Heart left ventricle (tissue), 16 donors: ENCODE results near the gene SNRPA. TPM values are rescaled to one million over a fixed set of nuclear protein-coding genes. Genes with fewer than 3 reads are reported as not detected.

Experiments
- ATAC-seq, 4 donors: fragments of 200-7000 bp; cut with Tn5 transposase; one replicate each; pipeline ENCODE4 v1.9.1; 2020 to 2022; ENCODE audit warnings: moderate library complexity in 4 of 4, mild to moderate bottlenecking in 3 of 4, moderate number of reproducible peaks in 1 of 4
- DNase-seq, 5 donors: peaks; one replicate each; pipeline ENCODE4 v3.0.0-alpha.2; 2020
- H3K27ac ChIP-seq, 12 donors: fragments of 200-600 bp; sonication (generic) in 4 of 12; one replicate each; pipeline versions ENCODE4 v1.5.0 to v1.8.0; 2016 to 2022; ENCODE audit warnings: mild to moderate bottlenecking in 2 of 12
- H3K27me3 ChIP-seq, 9 donors: fragments of 200-600 bp; sonication (generic) in 2 of 9; one replicate each; pipeline versions ENCODE4 v1.5.1 to v1.8.0; 2016 to 2022; ENCODE audit warnings: mild to moderate bottlenecking in 3 of 9
- H3K36me3 ChIP-seq, 9 donors: fragments of 200-600 bp; sonication (generic) in 2 of 9; one replicate each; pipeline versions ENCODE4 v1.5.0 to v1.8.0; 2018 to 2022; ENCODE audit warnings: mild to moderate bottlenecking in 2 of 9
- H3K4me1 ChIP-seq, 12 donors: fragments of 200-600 bp; sonication (generic) in 4 of 12; one replicate each; pipeline versions ENCODE4 v1.5.0 to v1.8.0; 2016 to 2022; ENCODE audit warnings: mild to moderate bottlenecking in 3 of 12
- H3K4me3 ChIP-seq, 12 donors: fragments of 200-600 bp; sonication (generic) in 4 of 12; one replicate each; pipeline versions ENCODE4 v1.5.0 to v1.8.0; 2017 to 2022; ENCODE audit warnings: mild to moderate bottlenecking in 9 of 12, moderate library complexity in 4 of 12
- H3K9me3 ChIP-seq, 12 donors: fragments of 200-600 bp; sonication (generic) in 4 of 12; one replicate each; pipeline versions ENCODE4 v1.5.0 to v1.8.0; 2016 to 2022; ENCODE audit warnings: mild to moderate bottlenecking in 1 of 12
- CTCF ChIP-seq, 12 donors: fragments of 200-600 bp; sonication (generic) in 4 of 12; IDR thresholded peaks; one replicate each; pipeline versions ENCODE4 v1.5.0 to v1.8.0; 2018 to 2022; ENCODE audit warnings: antibody characterized with exemption in 12 of 12, mild to moderate bottlenecking in 5 of 12
- POLR2A ChIP-seq, 2 donors: fragments of 450-650 bp; IDR thresholded peaks; one replicate each; pipeline ENCODE4 v1.6.1; 2017; ENCODE audit warnings: antibody characterized with exemption in 2 of 2, mild to moderate bottlenecking in 2 of 2, moderate library complexity in 2 of 2
- WGBS, 4 donors: extraction: QIAGEN DNeasy Blood & Tissue Kit in 2 of 4; methylation state at CpG; one replicate each; pipeline versions ENCODE4 v1.1.5 to v1.1.7; 2013 to 2018; 5-methylcytosine and 5-hydroxymethylcytosine counted together
- intact Hi-C, 10 donors: fragments of 100-400 bp; cut with DNase I; formaldehyde crosslinking; loops; one replicate each; pipeline versions ENCODE4 v1.11.1 to v1.14.2; 2022
- polyA plus RNA-seq, 2 donors: library from polyadenylated mRNA; stranded (reverse); fragments of 200-250 nt; gene quantifications; one replicate each; pipeline ENCODE4 v1.2.3, GENCODE V29; 2013
- total RNA-seq, 9 donors: library from RNA; depleted of rRNA in 2 of 9; stranded (reverse); fragments of >200 nt in 2 of 9; fragmentation: NEBNext Ultra II Directional in 3 of 9; extraction: Animal tissue kit (Norgen Biotek cat#: 25700) in 3 of 9; gene quantifications; one replicate each; pipeline versions ENCODE4 v1.1.0 to v1.2.4, GENCODE V29; 2016 to 2023
- donor health status: ischemic (EF 13 %, LVEDD 7.1; RV severe dilation, severe dysfunction).
- donor health status: healthy with polysubstance abuse.
- donor health status: DM: no; HTN: yes; CAD: no.
- donor health status: DM: no; HTN: no; CAD: no.
- donor health status: ischemic (EF 25% LVEDD 6.9; RV normal size, moderate dysfunction).
- donor health status: ischemic (EF 25% LVEDD 5.7; RV mildly dilated, moderate dysfunction).
- donor health status: healthy.
- donor health status: DM: yes; HTN: yes; CAD: no.
- donor health status: ischemic (EF 35%, LVEDD 5.7; RV mildly dilated, moderate dysfunction).
- donor health status: nonischemic (EF 11% LVEDD 7.7; RV severe dilation, severe dysfunction).
- donor health status: DM: yes; HTN: yes; CAD: no.
- donor health status: PGD.
- donor health status: ischemic (EF 29% LVEDD 5.4; RV normal size, mild dysfunction).
- donor health status: nonischemic (EF 23%, LVEDD 6.1; RV moderate dilation, normal function).

Gene SNRPA
- total and polyA plus RNA-seq, 11 donors: 22.5 to 50.2 (median 31.6) TPM

DNA sequence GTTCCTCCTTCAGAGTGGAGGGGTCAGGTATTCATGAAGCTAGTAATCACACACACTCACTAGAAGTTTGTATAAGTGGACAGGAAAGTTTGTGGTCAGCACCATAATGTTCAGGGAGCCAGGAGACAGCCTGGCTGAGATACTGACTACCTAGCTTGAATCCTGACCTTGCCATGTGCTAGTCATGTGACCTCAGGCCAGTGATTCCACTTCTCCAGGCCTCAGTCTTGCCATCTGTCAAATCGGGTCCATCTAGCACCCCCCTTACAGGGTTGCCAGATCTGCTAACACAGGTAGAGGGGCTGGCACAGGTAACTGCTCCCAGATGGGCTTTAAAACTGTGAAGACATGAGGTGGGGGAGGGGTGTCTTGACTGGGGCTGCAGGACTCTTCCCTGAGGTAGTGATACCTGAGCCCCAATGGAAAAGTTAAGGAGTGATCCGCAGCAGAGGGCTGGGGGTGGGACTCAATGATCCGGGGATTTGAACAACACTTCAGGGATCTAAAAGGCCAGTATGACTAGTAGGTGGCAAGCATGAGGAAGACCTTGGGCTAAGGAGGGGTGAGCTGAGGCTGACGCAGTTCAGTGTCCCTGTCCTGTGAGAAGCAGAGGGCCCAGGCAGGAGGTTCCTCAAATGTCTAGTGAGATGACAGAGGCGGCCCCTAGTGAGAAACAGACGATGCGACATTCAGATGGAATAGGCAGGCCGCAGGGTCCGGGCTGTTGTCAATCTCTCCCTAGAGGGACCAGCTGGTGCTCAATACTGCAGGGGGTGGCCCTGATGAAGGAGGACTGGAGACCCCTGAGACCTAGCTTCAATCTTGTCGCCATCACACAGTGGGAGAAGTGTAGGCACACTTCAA, 9.2 kb upstream of the SNRPA start:
- no peaks in the 10 kb centered on the region for H3K9me3 ChIP-seq
- DNase-seq: no peak
- H3K27ac ChIP-seq: peak overlapping the region in 9 of 12 donors; percentile 11 to 74 (median 62)
- peaks cover 0 to 41% (median 32%) of the 10 kb centered on the region in 9 donors for H3K36me3 ChIP-seq
- WGBS, 4 donors: 77 to 86% (median 82%) methylated on average over 10 of the region's 10 CpGs
- peaks cover 0 to 31% (median 13%) of the 10 kb centered on the region in 12 donors for H3K4me1 ChIP-seq
- no peak overlapping the region for H3K4me3 ChIP-seq
- H3K27me3 ChIP-seq: no peaks in the 10 kb centered on the region
- TF ChIP-seq POLR2A (IDR thresholded peaks at IDR 0.05) (no peak), CTCF (IDR thresholded peaks at IDR 0.05) (no peak)
- intact Hi-C loops: no loop called here
- no peak for ATAC-seq

- Histone ChIP-seq H3K9me3 (no peaks in the 10 kb centered on the region), H3K27me3 (no peaks in the 10 kb centered on the region), H3K4me3 (no peak overlapping the region), H3K36me3 (peaks cover 0 to 34% (median 25%) of the 10 kb centered on the region in 9 donors), H3K27ac (no peak overlapping the region), H3K4me1 (peaks cover 0 to 33% (median 13%) of the 10 kb centered on the region in 12 donors)
- peak in 1 of 4 donors; percentile 8 for ATAC-seq
- TF ChIP-seq POLR2A (IDR thresholded peaks at IDR 0.05) (no peak), CTCF (IDR thresholded peaks at IDR 0.05) (no peak)
- DNase-seq: no peak
- 85 to 100% (median 88%) methylated on average over 2 to 17 of the region's 17 CpGs for WGBS, 4 donors
- intact Hi-C loops: no loop called here
Measured at GRCh38 chr19:40742477-40742876, 8.5 kb upstream of the SNRPA start.

GRCh38 chr19:40742886-40743285, 8.1 kb upstream of the SNRPA start:
- DNase-seq: no peak
- Histone ChIP-seq H3K27ac (no peak overlapping the region), H3K4me3 (no peak overlapping the region), H3K4me1 (peaks cover 0 to 37% (median 13%) of the 10 kb centered on the region in 12 donors), H3K9me3 (no peaks in the 10 kb centered on the region), H3K27me3 (no peaks in the 10 kb centered on the region), H3K36me3 (peaks cover 0 to 30% (median 21%) of the 10 kb centered on the region in 9 donors)
- ATAC-seq: no peak
- WGBS, 4 donors: 89 to 93% (median 91%) methylated on average over 12 of the region's 12 CpGs
- TF ChIP-seq CTCF (IDR thresholded peaks at IDR 0.05): no peak
- TF ChIP-seq POLR2A (IDR thresholded peaks at IDR 0.05): no peak
- intact Hi-C loops: no loop called here

DNA sequence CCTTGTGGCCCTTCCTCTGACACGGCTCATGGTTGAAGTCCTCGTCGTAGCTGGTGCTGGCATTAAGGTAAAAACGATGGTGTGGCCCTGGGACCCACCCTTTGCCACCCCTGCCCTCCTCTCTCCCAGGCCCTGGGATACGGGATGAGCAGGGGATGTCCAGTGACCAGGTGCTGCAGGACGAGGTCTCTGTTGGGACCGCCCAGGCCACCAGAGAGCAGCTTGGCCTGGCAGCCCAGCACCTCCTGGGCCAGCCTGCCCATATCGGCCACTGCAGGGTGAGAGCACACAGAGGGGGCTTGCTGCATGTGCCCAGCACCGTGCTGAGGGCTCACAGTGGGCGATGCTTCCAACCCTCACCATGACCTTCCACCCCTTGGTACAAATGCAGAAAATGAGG, 7.1 kb upstream of the SNRPA start:
- TF ChIP-seq POLR2A (IDR thresholded peaks at IDR 0.05): no peak
- TF ChIP-seq CTCF (IDR thresholded peaks at IDR 0.05): no peak
- 89 to 94% (median 90%) methylated on average over 7 to 10 of the region's 10 CpGs for WGBS, 4 donors
- Histone ChIP-seq H3K4me1 (peaks cover 0 to 47% (median 14%) of the 10 kb centered on the region in 12 donors), H3K4me3 (no peak overlapping the region), H3K36me3 (peaks cover 0 to 19% (median 14%) of the 10 kb centered on the region in 9 donors), H3K9me3 (no peaks in the 10 kb centered on the region), H3K27me3 (no peaks in the 10 kb centered on the region), H3K27ac (no peak overlapping the region)
- ATAC-seq (no peak), DNase-seq (no peak)
- intact Hi-C loops: no loop called here
